Duodenal mucosa (tissue), 2 donors: ENCODE measurements around the gene RIMKLA.

Experiments used
- H3K27ac ChIP-seq: one replicate; pipeline ENCODE4 v1.7.0; 2013; ENCODE audit warnings: low read depth, low read length
- H3K27me3 ChIP-seq, 2 donors: one replicate each; pipeline ENCODE4 v1.7.0; 2013; ENCODE audit warnings: low read length in 2 of 2, control low read depth in 1 of 2; ENCODE audit not compliant: insufficient read depth in 2 of 2, control insufficient read depth in 1 of 2
- H3K36me3 ChIP-seq, 2 donors: one replicate each; pipeline ENCODE4 v1.7.0; 2013; ENCODE audit warnings: low read length in 2 of 2, control low read depth in 1 of 2; ENCODE audit not compliant: insufficient read depth in 2 of 2, control insufficient read depth in 1 of 2
- H3K4me1 ChIP-seq, 2 donors: one replicate each; pipeline ENCODE4 v1.7.0; 2013; ENCODE audit warnings: low read length in 2 of 2, control low read depth in 1 of 2; ENCODE audit not compliant: insufficient read depth in 2 of 2, control insufficient read depth in 1 of 2
- H3K4me3 ChIP-seq, 2 donors: one replicate each; pipeline ENCODE4 v1.7.0; 2013; ENCODE audit warnings: low read length in 2 of 2, low read depth in 1 of 2
- H3K9ac ChIP-seq, 2 donors: one replicate each; pipeline ENCODE4 v1.7.0; 2013; ENCODE audit warnings: low read length in 2 of 2, low read depth in 1 of 2
- H3K9me3 ChIP-seq, 2 donors: one replicate each; pipeline ENCODE4 v1.7.0; 2013; ENCODE audit warnings: low read length in 2 of 2, control low read depth in 1 of 2; ENCODE audit not compliant: control insufficient read depth in 1 of 2

RIMKLA gene

GRCh38 chr1:42450061-42450460 is 69.5 kb downstream of the RIMKLA start:
- H3K9me3 ChIP-seq: no peaks in the 10 kb centered on the region
- no peaks in the 10 kb centered on the region for H3K36me3 ChIP-seq
- H3K4me3 ChIP-seq: no peak overlapping the region
- no peaks in the 10 kb centered on the region for H3K27me3 ChIP-seq
- no peaks in the 10 kb centered on the region for H3K4me1 ChIP-seq
- no peak overlapping the region for H3K27ac ChIP-seq
- H3K9ac ChIP-seq: no peak overlapping the region

GRCh38 chr1:42453386-42453785 is 72.8 kb downstream of the RIMKLA start:
- no peaks in the 10 kb centered on the region for H3K36me3 ChIP-seq
- H3K4me1 ChIP-seq: peaks cover 17 to 20% of the 10 kb centered on the region in 2 donors
- no peaks in the 10 kb centered on the region for H3K27me3 ChIP-seq
- no peak overlapping the region for H3K27ac ChIP-seq
- H3K4me3 ChIP-seq: no peak overlapping the region
- no peaks in the 10 kb centered on the region for H3K9me3 ChIP-seq
- no peak overlapping the region for H3K9ac ChIP-seq

GRCh38 chr1:42454403-42454802 is 73.8 kb downstream of the RIMKLA start:
- Histone ChIP-seq H3K27me3 (no peaks in the 10 kb centered on the region), H3K9ac (no peak overlapping the region), H3K4me3 (no peak overlapping the region), H3K4me1 (peaks cover 18 to 20% of the 10 kb centered on the region in 2 donors), H3K9me3 (no peaks in the 10 kb centered on the region), H3K27ac (no peak overlapping the region), H3K36me3 (peaks cover under 1 to 7% of the 10 kb centered on the region in 2 donors)

- Histone ChIP-seq H3K36me3 (peaks cover 6 to 17% of the 10 kb centered on the region in 2 donors), H3K9me3 (no peaks in the 10 kb centered on the region), H3K27me3 (no peaks in the 10 kb centered on the region), H3K9ac (peak within 1 kb of the TSS; percentile 68 to 99), H3K4me3 (peak within 1 kb of the TSS; percentile 88 to 91), H3K27ac (peak within 1 kb of the TSS; percentile 80), H3K4me1 (peaks cover 18 to 20% of the 10 kb centered on the region in 2 donors)
Measured at GRCh38 chr1:42456010-42456753, 75.6 kb downstream of the RIMKLA start, which contains the start of the genes PPCS and ZMYND12. PPCS (plus strand) TSS chr1:42456543; CDS start chr1:42456566, 23 bp downstream. ZMYND12 (minus strand) TSS chr1:42456022; CDS start chr1:42455997, 25 bp downstream.

GRCh38 chr1:42456754-42457089 is 76.1 kb downstream of the RIMKLA start:
- H3K27me3 ChIP-seq: no peaks in the 10 kb centered on the region
- H3K36me3 ChIP-seq: peaks cover 6 to 17% of the 10 kb centered on the region in 2 donors
- H3K4me1 ChIP-seq: peaks cover 18 to 20% of the 10 kb centered on the region in 2 donors
- peak overlapping the region; percentile 68 to 99 for H3K9ac ChIP-seq
- peak overlapping the region; percentile 80 for H3K27ac ChIP-seq
- no peaks in the 10 kb centered on the region for H3K9me3 ChIP-seq
- peak overlapping the region; percentile 88 to 91 for H3K4me3 ChIP-seq

- H3K9me3 ChIP-seq: no peaks in the 10 kb centered on the region
- no peak overlapping the region for H3K4me3 ChIP-seq
- H3K36me3 ChIP-seq: peaks cover 6 to 17% of the 10 kb centered on the region in 2 donors
- H3K4me1 ChIP-seq: peaks cover 27 to 28% of the 10 kb centered on the region in 2 donors
- no peaks in the 10 kb centered on the region for H3K27me3 ChIP-seq
- H3K27ac ChIP-seq: no peak overlapping the region
- H3K9ac ChIP-seq: no peak overlapping the region
Measured at GRCh38 chr1:42461196-42461595, 80.6 kb downstream of the RIMKLA start.

- peak within 1 kb of the TSS; percentile 21 to 44 for H3K9ac ChIP-seq
- H3K27ac ChIP-seq: peak within 1 kb of the TSS; percentile 27
- peak within 1 kb of the TSS; percentile 77 to 80 for H3K4me3 ChIP-seq
- H3K27me3 ChIP-seq: no peaks in the 10 kb centered on the region
- peaks cover 6 to 17% of the 10 kb centered on the region in 2 donors for H3K36me3 ChIP-seq
- H3K9me3 ChIP-seq: no peaks in the 10 kb centered on the region
- peaks cover 16% of the 10 kb centered on the region in 2 donors for H3K4me1 ChIP-seq
Measured at GRCh38 chr1:42462828-42463763, 82.5 kb downstream of the RIMKLA start, which contains the start of gene CCDC30. CCDC30 (plus strand) TSS chr1:42463286; CDS start chr1:42480552, 17,266 bp downstream.

GRCh38 chr1:42463921-42464320 is 83.3 kb downstream of the RIMKLA start:
- Histone ChIP-seq H3K27ac (no peak overlapping the region), H3K27me3 (no peaks in the 10 kb centered on the region), H3K36me3 (peaks cover 6 to 15% of the 10 kb centered on the region in 2 donors), H3K9me3 (no peaks in the 10 kb centered on the region), H3K4me1 (peaks cover 12 to 13% of the 10 kb centered on the region in 2 donors), H3K4me3 (peak overlapping the region; percentile 77 to 80), H3K9ac (no peak overlapping the region)

- H3K9me3 ChIP-seq: no peaks in the 10 kb centered on the region
- H3K27ac ChIP-seq: no peak overlapping the region
- H3K4me3 ChIP-seq: no peak overlapping the region
- H3K4me1 ChIP-seq: peaks cover 12 to 13% of the 10 kb centered on the region in 2 donors
- H3K36me3 ChIP-seq: no peaks in the 10 kb centered on the region
- no peak overlapping the region for H3K9ac ChIP-seq
- H3K27me3 ChIP-seq: no peaks in the 10 kb centered on the region
Measured at GRCh38 chr1:42466030-42466429, 85.4 kb downstream of the RIMKLA start.

- Histone ChIP-seq H3K9ac (no peak overlapping the region), H3K27ac (no peak overlapping the region), H3K4me1 (no peaks in the 10 kb centered on the region), H3K4me3 (no peak overlapping the region), H3K36me3 (no peaks in the 10 kb centered on the region), H3K9me3 (no peaks in the 10 kb centered on the region), H3K27me3 (no peaks in the 10 kb centered on the region)
Measured at GRCh38 chr1:42469727-42470126, 89.1 kb downstream of the RIMKLA start.
